Activated CD4-positive, alpha-beta T cell treated with anti-CD3 and anti-CD28 coated beads, Interleukin-2, amount 10 ng/mL, durations not matched to agents 24 days and 14 days (primary cell): Measurements from ENCODE around the gene TBX18. TPM values are rescaled to one million over a fixed set of nuclear protein-coding genes. Genes with fewer than 3 reads are reported as not detected.

ENCODE experiments used
- DNase-seq: peaks from one replicate; pipeline ENCODE4 v3.0.0; 2022
- H3K27ac Mint-ChIP-seq: one replicate; pipeline ENCODE4 v1.8.0; 2022; ENCODE audit warnings: mild to moderate bottlenecking, mixed read lengths
- H3K27me3 Mint-ChIP-seq: one replicate; pipeline ENCODE4 v1.8.0; 2022; ENCODE audit warnings: mixed read lengths
- H3K36me3 Mint-ChIP-seq: one replicate; pipeline ENCODE4 v1.8.0; 2022; ENCODE audit warnings: low read depth, mild to moderate bottlenecking, mixed read lengths
- H3K4me1 Mint-ChIP-seq: one replicate; pipeline ENCODE4 v1.8.0; 2021; ENCODE audit warnings: mixed read lengths
- H3K4me3 Mint-ChIP-seq: one replicate; pipeline ENCODE4 v1.8.0; 2022; ENCODE audit warnings: mild to moderate bottlenecking, moderate library complexity, mixed read lengths
- H3K9me3 Mint-ChIP-seq: one replicate; pipeline ENCODE4 v1.8.0; 2021; ENCODE audit warnings: mixed read lengths
- intact Hi-C: fragments of 100-400 bp; cut with micrococcal nuclease; formaldehyde crosslinking; loops from one replicate; pipeline ENCODE4 v1.15.1; 2023
- total RNA-seq: library from RNA; stranded (reverse); gene quantifications from 2 replicates; pipeline ENCODE4 v1.2.3, GENCODE V29; 2022

The TBX18 gene
- total RNA-seq, 1 donor from 2014 or later: not detected

GRCh38 chr6:84779380-84779779 lies 15.0 kb upstream of the TBX18 start:
- Mint-ChIP-seq H3K27ac (no peak overlapping the region), H3K9me3 (no peaks in the 10 kb centered on the region)

GRCh38 chr6:84777888-84778287 lies 13.5 kb upstream of the TBX18 start:
- intact Hi-C loops: no loop called here
- H3K27me3 Mint-ChIP-seq: peaks cover 37% of the 10 kb centered on the region

More at GRCh38 chr6:84779380-84779779, 15.0 kb upstream of the TBX18 start:
- H3K27me3 Mint-ChIP-seq: peaks cover 27% of the 10 kb centered on the region
- no peaks in the 10 kb centered on the region for H3K4me1 Mint-ChIP-seq
- intact Hi-C loops: no loop called here
- H3K36me3 Mint-ChIP-seq: no peaks in the 10 kb centered on the region
- DNase-seq: no peak
- no peak overlapping the region for H3K4me3 Mint-ChIP-seq

GRCh38 chr6:84776392-84776791 lies 12.0 kb upstream of the TBX18 start:
- peaks cover 1% of the 10 kb centered on the region for H3K36me3 Mint-ChIP-seq
- no peak overlapping the region for H3K4me3 Mint-ChIP-seq
- peaks cover 4% of the 10 kb centered on the region for H3K9me3 Mint-ChIP-seq
- no peak for DNase-seq
- H3K27me3 Mint-ChIP-seq: peaks cover 50% of the 10 kb centered on the region
- no peak overlapping the region for H3K27ac Mint-ChIP-seq
- H3K4me1 Mint-ChIP-seq: peaks cover 2% of the 10 kb centered on the region
- intact Hi-C loops: no loop called here

More at GRCh38 chr6:84777888-84778287, 13.5 kb upstream of the TBX18 start:
- no peaks in the 10 kb centered on the region for H3K9me3 Mint-ChIP-seq
- no peak overlapping the region for H3K27ac Mint-ChIP-seq
- H3K4me3 Mint-ChIP-seq: no peak overlapping the region
- H3K36me3 Mint-ChIP-seq: no peaks in the 10 kb centered on the region
- DNase-seq: no peak
- peaks cover 2% of the 10 kb centered on the region for H3K4me1 Mint-ChIP-seq

GRCh38 chr6:84775751-84776150 lies 11.4 kb upstream of the TBX18 start:
- H3K27me3 Mint-ChIP-seq: peaks cover 56% of the 10 kb centered on the region
- H3K27ac Mint-ChIP-seq: no peak overlapping the region
- intact Hi-C loops: no loop called here
- H3K4me1 Mint-ChIP-seq: peaks cover 2% of the 10 kb centered on the region
- peaks cover 1% of the 10 kb centered on the region for H3K36me3 Mint-ChIP-seq
- H3K4me3 Mint-ChIP-seq: no peak overlapping the region
- DNase-seq: no peak
- H3K9me3 Mint-ChIP-seq: peaks cover 4% of the 10 kb centered on the region

DNA sequence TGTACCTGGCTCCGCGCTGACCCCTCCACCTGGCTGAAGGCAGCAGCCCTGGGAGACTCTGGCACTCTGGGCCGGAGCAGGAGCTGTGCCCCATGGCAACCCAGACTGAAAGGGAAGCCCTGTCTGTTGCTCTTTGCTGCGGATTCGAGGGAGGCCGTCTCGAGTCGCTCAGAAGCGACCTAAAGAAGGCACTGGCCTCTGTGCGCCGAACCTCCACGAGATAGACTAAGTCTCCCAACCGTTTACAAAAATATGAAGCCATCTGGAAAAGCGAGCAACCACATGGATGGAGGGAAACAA lies 10.5 kb upstream of the TBX18 start:
- peaks cover 2% of the 10 kb centered on the region for H3K4me1 Mint-ChIP-seq
- peaks cover 1% of the 10 kb centered on the region for H3K36me3 Mint-ChIP-seq
- H3K9me3 Mint-ChIP-seq: peaks cover 4% of the 10 kb centered on the region
- no peak overlapping the region for H3K4me3 Mint-ChIP-seq
- H3K27ac Mint-ChIP-seq: no peak overlapping the region
- intact Hi-C loops: no loop called here
- peaks cover 58% of the 10 kb centered on the region for H3K27me3 Mint-ChIP-seq
- DNase-seq: no peak

- Mint-ChIP-seq H3K4me3 (no peak overlapping the region), H3K4me1 (peaks cover 2% of the 10 kb centered on the region), H3K27me3 (peaks cover 62% of the 10 kb centered on the region), H3K27ac (no peak overlapping the region), H3K9me3 (peaks cover 6% of the 10 kb centered on the region), H3K36me3 (peaks cover 1% of the 10 kb centered on the region)
- DNase-seq: peak; percentile 65
- intact Hi-C loops: no loop called here
Observed at GRCh38 chr6:84774157-84774984, 10.0 kb upstream of the TBX18 start.

DNA sequence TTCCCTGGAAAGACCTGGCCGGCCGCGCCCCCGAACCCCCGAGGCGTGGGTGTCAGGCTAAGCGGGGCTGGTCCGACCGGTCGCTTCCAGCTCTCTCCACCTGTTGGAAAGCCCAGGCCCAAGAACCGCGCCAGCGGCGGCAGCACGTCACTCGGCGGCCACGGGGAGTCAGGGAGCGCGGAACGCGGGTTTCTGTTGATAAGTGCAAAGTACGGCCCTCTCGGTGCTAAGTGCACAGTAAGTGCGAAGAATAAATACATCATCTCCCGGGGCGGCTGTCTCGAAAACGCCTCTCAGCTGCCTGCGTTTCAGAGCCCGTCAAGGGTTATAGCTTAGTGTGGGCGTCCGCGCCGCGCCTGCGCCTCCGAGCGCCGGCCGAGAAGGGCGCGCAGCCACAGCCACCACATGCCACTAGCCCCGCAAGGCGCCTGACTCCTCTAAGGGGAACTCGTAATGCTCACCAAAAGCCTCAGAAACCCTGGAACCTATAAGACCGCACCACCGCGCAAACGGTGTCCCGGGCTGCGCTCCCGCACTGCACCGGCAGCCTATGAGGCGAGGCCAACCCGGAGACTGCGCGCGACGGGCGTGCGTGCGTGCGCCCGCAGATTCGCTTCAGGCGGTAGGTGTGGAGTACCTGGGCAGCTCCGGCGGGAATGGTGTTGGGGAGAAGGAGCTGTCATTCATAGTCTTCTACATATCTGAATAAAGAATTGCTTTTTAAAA lies 9.2 kb upstream of the TBX18 start:
- peak; percentile 61 for DNase-seq
- peaks cover 2% of the 10 kb centered on the region for H3K4me1 Mint-ChIP-seq
- peaks cover 67% of the 10 kb centered on the region for H3K27me3 Mint-ChIP-seq
- peak overlapping the region; percentile 34 for H3K4me3 Mint-ChIP-seq
- intact Hi-C loops: no loop called here
- peaks cover 1% of the 10 kb centered on the region for H3K36me3 Mint-ChIP-seq
- peaks cover 8% of the 10 kb centered on the region for H3K9me3 Mint-ChIP-seq
- H3K27ac Mint-ChIP-seq: peak overlapping the region; percentile 60

DNA sequence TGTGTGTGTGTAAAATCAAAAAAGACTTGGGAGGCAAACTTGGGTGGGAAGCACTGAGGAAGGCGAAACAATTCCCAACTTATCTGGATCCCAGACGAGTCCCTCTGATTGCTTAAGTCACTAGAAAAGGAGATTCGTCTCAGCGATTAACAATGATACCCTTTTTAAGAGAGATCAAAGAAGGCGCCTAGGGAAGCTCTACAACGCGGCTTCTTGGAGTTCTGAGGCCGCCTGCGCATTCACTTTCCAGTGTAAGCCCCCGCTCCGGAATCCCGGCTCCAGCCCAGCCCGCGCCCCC lies 8.7 kb upstream of the TBX18 start:
- DNase-seq: no peak
- intact Hi-C loops: no loop called here

GRCh38 chr6:84772428-84773132 lies 8.2 kb upstream of the TBX18 start:
- Mint-ChIP-seq H3K27me3 (peaks cover 74% of the 10 kb centered on the region), H3K9me3 (peaks cover 10% of the 10 kb centered on the region), H3K27ac (peak overlapping the region; percentile 29), H3K4me3 (no peak overlapping the region), H3K36me3 (peaks cover 1% of the 10 kb centered on the region), H3K4me1 (peaks cover 2% of the 10 kb centered on the region)
- intact Hi-C loops: no loop called here
- no peak for DNase-seq

More for the DNA sequence above, 8.7 kb upstream of the TBX18 start:
- H3K4me1 Mint-ChIP-seq: peaks cover 2% of the 10 kb centered on the region
- H3K4me3 Mint-ChIP-seq: no peak overlapping the region
- H3K27ac Mint-ChIP-seq: peak overlapping the region; percentile 29
- peaks cover 8% of the 10 kb centered on the region for H3K9me3 Mint-ChIP-seq
- H3K27me3 Mint-ChIP-seq: peaks cover 72% of the 10 kb centered on the region
- H3K36me3 Mint-ChIP-seq: peaks cover 1% of the 10 kb centered on the region

DNA sequence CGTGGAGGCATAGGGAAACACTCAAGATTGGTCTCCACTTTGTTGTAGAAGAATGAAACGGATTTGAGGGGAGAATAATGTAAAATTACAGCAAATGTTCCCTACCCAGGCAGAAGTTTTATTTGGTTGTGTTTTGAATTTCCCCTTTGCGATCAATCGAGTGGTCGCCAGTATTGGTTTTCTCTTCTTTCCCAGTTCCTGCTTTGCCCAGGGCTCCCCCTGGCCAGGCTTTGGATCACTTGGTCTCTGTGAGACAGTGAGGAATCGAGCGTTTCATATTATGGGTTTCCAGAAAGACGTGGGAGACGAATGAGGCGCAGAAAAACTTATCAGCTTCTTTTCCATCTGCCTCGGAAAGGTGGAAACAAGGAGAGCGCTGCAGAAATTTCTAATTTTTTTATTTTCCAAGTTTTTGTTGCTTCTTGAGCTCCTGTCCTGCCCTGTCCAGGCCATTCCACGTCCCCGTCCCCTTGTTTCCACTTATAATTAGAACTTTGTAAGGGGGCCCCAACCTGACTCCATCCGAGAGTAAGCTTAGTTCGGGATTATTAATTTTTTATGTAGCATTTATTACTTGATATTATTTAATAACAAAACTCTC lies 7.5 kb upstream of the TBX18 start:
- no peak overlapping the region for H3K4me3 Mint-ChIP-seq
- DNase-seq: no peak
- peaks cover 13% of the 10 kb centered on the region for H3K9me3 Mint-ChIP-seq
- H3K27ac Mint-ChIP-seq: peak overlapping the region; percentile 70
- intact Hi-C loops: no loop called here
- peaks cover 3% of the 10 kb centered on the region for H3K36me3 Mint-ChIP-seq
- H3K27me3 Mint-ChIP-seq: peaks cover 76% of the 10 kb centered on the region
- peaks cover 2% of the 10 kb centered on the region for H3K4me1 Mint-ChIP-seq

DNA sequence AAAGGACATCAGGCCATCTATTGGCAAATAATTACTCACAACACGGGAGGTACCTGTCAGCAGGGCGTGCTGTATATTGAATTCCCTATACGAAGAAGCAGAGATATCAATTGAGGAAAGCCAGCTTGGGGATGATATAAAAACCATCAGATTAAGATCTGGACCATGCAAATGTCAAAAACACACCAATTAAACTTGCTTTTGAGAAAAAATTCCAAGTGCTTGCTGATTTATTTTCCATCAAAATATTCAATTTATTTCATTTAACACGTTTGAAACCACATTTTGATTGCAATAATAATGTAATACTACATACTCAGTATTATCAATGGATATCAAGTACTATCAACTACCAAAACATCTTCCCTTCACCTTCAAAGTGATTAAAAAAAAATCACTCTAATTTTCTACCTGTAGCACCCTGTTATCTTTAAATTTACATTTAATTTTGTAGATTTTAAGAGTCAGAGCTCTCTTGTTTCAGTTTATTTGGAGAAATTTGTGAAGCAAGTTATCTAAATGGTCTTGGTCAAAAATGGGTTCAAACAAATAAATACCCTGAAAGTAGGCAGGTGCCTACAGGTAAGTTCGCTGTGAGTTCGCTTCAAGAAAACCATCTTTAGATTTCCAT lies 6.8 kb upstream of the TBX18 start:
- Mint-ChIP-seq H3K27me3 (peaks cover 75% of the 10 kb centered on the region), H3K27ac (peak overlapping the region; percentile 70), H3K4me3 (no peak overlapping the region), H3K36me3 (peaks cover 3% of the 10 kb centered on the region), H3K9me3 (peaks cover 17% of the 10 kb centered on the region), H3K4me1 (peaks cover 2% of the 10 kb centered on the region)
- no peak for DNase-seq
- intact Hi-C loops: no loop called here

DNA sequence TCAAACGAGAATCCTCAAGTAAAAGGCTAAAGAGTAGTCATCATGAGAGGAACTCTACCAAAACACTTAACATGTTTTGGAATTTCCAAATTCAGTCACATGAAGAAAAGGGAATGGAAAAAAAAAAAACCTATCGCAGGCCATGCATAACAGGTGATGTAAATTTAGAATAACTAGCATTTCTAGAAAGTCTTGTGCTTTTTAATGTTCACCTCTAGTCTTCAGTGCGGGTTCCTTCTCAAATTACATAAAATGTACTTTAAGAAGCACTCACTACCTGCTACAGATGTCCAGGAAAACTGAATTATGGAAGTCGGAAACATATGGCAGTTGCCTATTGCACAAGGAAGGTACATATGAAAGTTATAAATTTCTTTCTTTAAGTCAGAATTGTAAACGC lies 6.1 kb upstream of the TBX18 start:
- Mint-ChIP-seq H3K9me3 (peaks cover 20% of the 10 kb centered on the region), H3K27me3 (peaks cover 72% of the 10 kb centered on the region), H3K36me3 (peaks cover 5% of the 10 kb centered on the region), H3K4me3 (no peak overlapping the region), H3K27ac (no peak overlapping the region), H3K4me1 (peaks cover 2% of the 10 kb centered on the region)
- intact Hi-C loops: no loop called here
- DNase-seq: no peak

DNA sequence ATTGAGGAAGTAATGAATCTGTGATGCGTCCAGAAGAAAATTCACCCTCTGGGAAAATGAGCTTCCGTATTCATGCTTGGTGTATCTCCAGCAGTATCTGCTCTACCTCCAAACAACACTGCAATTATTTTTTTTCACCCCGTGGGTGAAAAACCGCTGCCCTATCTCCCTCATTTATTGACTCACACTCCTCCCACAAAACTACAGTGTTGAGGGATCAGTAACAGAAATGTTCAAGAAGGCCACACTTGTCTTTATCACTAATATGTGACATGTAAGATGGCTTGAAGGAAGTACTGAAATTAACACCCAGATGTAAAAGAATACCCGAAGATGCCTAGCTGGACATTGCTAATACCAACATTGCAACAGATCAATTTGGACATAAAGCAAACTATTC lies 4.9 kb upstream of the TBX18 start:
- intact Hi-C loops: loop anchor here (10.0 kb wide), 2 partner anchors 915 to 1065 kb away; partner anchors contain the start of genes CYB5R4, RIPPLY2 and SNAP91
- Mint-ChIP-seq H3K27me3 (peaks cover 74% of the 10 kb centered on the region), H3K9me3 (peaks cover 22% of the 10 kb centered on the region), H3K27ac (peak overlapping the region; percentile 44), H3K4me1 (peaks cover 4% of the 10 kb centered on the region), H3K4me3 (no peak overlapping the region), H3K36me3 (peaks cover 6% of the 10 kb centered on the region)
- no peak for DNase-seq
